HG03571 (cell line): ENCODE results near the gene NUDT22.
A peak's percentile ranks its signal among the peaks of the same experiment; 100 is the strongest.

ENCODE experiments used
- ATAC-seq: cut with Tn5 transposase; IDR thresholded peaks from one replicate; pipeline ENCODE4 v1.9.1; 2021; ENCODE audit not compliant: unreplicated experiment

NUDT22 gene

GRCh38 chr11:64241241-64241490 lies 15.1 kb downstream of the NUDT22 start:
- peak; percentile 54 for ATAC-seq

DNA sequence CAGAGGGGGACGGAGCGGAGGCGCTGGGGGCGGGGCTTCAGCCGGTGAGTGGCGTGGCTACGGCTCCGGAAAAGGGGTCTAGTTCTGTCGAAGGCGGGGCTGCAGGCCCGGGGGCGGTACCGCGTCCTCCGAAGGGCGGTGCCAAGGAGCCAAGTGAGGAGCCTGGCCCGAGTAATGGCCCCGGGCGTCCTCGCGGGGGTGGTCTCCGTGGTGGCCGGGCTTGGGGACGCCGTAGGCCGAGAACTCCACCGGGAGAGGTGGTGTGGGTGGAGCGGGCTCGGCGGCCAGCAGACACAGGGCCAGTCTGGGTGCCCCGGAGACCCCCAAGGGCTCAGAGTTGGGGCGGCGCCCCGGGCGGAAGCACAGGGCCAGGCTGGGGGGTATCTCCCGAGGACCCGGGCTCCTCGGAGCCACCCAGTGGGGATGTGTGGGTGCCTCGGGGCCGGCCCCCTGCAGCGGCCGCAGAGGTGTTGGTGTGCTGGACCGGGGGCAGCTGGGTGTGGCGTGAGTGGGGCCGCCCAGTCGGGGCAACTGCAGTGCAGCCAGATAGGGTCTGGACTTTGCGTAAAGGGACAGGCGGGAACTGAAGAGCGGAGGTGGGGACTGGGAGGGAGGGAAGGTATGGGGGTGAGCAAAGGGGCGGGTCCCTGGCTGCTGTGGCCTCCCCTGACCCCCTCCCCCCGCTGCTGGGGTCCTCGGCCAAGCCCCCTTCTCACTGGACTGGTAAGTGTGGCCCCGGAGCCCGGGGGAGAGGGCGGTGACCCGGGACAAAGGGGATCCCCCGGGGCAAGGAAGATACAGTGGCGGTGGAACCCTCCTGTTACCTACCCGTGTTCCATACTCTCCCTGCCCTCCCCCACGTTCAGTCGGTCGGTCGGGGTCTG lies 15.7 kb downstream of the NUDT22 start:
- ATAC-seq: peak; percentile 44

GRCh38 chr11:64243236-64243854 lies 17.3 kb downstream of the NUDT22 start:
- no peak for ATAC-seq

DNA sequence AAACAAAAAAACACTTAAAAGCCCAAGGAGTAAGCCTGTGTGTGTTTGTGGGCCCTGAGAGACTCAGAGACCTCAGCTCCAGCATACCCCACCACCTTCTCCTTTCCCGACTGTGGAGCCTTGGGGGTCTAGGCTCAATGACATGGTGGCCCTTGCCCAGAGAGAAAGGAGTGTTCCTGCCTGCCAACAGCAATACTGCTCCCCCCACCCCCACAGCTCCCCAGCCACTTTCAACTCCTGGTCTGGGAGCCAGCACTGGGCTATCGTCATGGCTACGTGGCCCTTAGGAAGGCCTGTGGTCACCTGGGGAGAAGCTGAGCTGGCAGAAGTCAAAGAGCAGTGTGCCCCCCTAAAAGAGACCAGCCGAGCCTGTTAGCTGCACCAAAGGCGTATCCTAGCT lies 18.0 kb downstream of the NUDT22 start:
- no peak for ATAC-seq

- no peak for ATAC-seq
These were observed 18.9 kb downstream of the NUDT22 start for GRCh38 chr11:64244966-64245365.

DNA sequence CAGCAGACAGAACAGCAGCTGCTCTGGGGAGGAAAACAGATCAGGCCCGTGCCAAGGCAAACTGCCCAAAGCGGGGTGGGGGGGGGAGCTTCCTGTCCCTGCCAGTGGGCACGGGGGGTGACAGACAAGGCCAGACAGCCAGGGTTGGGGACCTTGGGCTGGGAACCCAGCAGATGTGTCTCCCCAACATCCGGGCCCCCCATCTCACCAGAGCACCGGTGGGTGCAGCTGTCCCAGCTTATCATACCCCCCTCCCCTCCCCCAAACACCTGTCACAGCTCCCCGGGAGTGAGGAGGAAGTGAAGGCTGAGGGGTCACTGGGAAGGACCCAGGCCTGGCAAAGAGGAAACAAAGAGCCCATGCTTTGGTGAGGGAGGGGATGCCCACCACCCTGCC lies 19.3 kb downstream of the NUDT22 start:
- no peak for ATAC-seq

DNA sequence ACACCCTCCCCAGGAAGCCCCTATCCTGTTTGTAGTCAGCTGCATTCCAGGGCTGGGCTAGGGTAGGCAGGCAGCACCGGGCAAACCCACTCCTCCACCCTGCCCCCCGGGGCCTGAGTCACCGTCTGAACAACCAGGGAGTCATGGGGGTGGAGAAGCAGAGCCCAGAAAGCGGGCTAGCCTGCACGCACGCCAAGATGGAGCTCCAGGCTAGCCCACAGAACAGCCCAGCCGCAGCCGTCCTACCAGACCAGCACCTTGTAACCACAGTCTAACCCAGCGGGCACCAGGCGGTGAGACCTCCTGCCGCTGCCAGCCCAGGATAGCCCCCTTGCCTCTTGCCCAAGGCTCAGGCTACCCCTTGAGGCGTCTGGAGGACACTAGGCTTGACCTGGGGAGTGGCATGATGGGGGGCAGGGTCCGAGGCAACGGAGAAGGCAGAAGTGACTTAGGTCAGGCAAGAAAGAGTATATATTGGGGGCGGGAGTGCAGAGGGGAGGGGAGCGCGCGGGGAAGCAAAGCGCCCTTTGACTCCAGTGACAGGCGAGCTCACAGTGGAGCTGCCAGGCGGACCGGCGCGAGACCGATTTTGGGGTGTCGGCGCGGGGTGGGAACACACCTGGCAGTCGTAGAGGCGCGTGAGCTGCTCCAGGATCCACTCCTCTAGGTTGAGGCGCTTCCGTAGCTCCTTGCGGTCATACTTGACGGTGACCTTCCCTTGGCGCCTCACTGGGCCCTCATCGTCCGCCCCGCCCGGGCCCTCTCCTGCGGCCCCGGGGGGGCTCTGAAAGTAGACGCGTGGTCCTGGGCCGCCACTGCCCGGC lies 19.9 kb downstream of the NUDT22 start:
- ATAC-seq: no peak

GRCh38 chr11:64246621-64246870 lies 20.5 kb downstream of the NUDT22 start:
- peak; percentile 5 for ATAC-seq

DNA sequence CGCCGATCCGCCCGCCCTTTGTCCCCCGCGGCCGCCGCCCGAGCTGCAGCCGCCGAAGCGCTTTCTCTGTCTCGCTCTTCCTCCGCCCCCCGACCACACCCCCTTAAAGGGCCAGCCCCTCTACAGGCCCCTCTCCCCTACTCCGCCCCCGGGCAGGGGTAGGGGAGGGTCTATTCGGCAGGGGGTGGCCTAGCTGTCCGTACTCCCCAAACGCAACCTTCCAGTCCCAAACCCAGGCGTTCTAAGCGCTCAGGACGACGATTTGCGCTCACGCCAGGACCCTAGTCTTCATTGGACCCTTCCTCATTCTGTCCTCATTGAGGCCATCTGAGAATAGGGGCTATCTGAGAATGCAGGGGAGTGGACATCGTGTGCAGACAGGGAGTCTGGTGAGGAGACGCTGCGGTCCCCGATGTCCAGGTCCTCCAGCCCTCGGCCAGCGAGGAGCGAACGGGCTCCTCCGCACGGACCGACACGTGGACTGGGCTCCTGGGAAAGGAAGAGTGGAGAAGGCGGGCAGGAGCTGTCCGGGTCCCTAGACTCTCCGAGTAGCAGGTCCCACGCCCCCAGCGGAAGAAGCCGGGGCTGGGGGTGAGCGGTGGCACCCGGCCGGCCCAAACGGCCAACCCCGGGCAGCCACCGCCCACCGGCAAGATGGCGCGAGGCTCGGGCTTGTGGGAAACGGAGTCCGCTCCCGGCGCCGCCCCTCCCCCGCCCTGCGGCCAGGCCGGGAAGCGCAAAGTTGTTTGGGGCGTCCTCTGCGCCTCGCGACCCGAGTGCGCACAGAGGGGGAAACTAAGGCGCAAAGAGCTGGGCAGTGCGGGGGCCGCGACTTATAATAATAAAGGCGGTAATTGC lies 21.0 kb downstream of the NUDT22 start, which contains the start of gene PPP1R14B:
Gene PPP1R14B (minus strand): TSS at position 73 of the 858 bp plus-strand sequence. CDS start 270 bp downstream, outside the sequence.
- peak; percentile 34 for ATAC-seq

DNA sequence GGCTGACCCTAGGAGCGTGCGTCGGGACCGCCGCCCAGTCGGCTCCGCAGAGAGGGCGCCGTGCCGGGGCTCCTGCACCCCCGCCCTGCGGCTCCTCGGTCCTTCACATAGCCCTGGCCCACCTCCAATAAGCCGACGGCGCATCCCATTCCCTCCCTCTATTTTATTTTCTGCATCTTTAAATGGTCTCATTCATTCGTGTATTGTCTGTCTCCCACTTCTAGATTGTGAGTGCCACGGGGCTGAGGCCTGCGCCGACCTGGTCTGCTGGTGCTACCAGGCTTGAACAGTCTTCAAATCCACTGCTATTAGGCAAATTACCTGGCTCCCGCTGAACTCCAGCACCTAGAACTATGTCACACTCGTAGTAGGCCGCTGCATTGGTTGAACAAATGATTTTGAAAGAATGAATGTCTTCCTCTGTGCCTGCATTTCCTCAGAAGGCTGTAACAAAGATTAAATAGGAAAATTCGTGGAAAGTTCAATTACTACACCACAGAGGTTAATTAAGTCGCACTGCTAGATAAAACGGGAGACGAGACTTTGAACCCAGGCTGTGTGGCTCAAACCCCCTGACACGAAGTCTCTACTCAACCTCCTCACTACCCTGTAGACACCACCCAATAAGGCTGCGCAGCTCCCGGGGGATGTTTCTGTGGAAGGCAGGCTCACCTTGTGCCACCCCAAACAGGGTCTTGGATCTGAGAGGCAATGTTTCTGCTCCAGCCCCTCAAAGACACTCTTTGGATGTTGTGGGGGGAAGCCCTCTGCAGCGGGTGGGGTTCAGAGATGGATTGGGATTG lies 21.9 kb downstream of the NUDT22 start:
- no peak for ATAC-seq

GRCh38 chr11:64248578-64248977 lies 22.5 kb downstream of the NUDT22 start:
- no peak for ATAC-seq

GRCh38 chr11:64249038-64249437 lies 23.0 kb downstream of the NUDT22 start:
- ATAC-seq: no peak

- no peak for ATAC-seq
These were observed 23.7 kb downstream of the NUDT22 start for GRCh38 chr11:64249563-64250414.

GRCh38 chr11:64250415-64251015 lies 24.4 kb downstream of the NUDT22 start:
- no peak for ATAC-seq

GRCh38 chr11:64251016-64251752 lies 25.1 kb downstream of the NUDT22 start, which contains the start of gene PLCB3:
Gene PLCB3 (plus strand): TSS chr11:64251530. CDS start chr11:64251650, 120 bp downstream.
- ATAC-seq: no peak

- no peak for ATAC-seq
These were observed 25.6 kb downstream of the NUDT22 start for GRCh38 chr11:64251753-64252002.

DNA sequence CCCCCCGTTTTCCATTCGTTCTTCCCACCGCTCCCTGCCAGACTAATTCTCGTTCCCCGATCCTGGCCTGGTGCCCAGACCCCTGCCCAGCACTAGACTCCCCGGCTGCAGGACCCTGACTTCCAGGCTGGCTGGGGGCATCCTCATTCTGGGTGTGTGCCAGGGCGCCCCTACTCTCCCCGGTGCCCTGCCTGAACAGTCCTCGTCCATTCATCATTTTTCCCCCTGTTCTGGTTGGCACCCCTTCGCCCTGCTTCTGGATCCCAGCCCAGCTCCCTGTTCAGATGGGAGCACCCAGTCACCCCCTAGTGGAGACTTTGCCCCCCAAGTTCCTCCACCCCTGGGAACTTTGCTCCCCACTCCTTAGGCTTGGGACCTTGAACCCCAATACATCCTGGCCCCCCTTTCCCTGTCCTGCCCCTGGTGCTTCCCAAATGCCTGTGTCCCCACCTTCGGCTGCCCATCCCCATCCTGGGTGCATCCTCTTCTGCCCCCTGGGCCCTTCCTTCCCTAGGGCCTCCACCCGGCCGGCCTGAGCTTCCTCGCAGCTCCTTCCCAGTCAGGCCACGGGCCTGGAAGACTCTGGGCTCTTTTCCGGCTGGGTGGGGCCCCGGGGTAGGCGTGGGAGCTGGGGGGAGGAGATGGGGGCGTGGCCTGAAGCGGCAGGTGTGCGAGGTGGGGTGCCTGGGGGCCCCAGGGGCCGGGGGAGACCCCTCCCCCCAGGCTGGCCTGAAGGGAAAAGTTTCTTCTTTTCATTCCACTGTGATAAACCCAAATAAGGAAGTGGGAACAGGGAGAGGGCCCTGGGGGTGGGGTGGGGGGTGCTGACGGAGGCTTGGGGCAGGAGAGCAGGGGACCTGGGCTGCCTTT lies 26.2 kb downstream of the NUDT22 start:
- ATAC-seq: no peak
